HG03108 (cell line): ENCODE measurements around the gene TRIM17.
A peak's percentile ranks its signal among the peaks of the same experiment; 100 is the strongest.

Source experiments
- ATAC-seq: cut with Tn5 transposase; IDR thresholded peaks from one replicate; pipeline ENCODE4 v1.9.1; 2021; ENCODE audit warnings: moderate library complexity; ENCODE audit not compliant: unreplicated experiment

The TRIM17 gene

GRCh38 chr1:228420968-228421826 is 4.5 kb upstream of the TRIM17 start:
- ATAC-seq: no peak

GRCh38 chr1:228417483-228418203 is 982 bp upstream of the TRIM17 start:
- ATAC-seq: no peak

- ATAC-seq: no peak
These were observed 400 bp upstream of the TRIM17 start for GRCh38 chr1:228417061-228417460.

GRCh38 chr1:228415853-228416216 is 826 bp downstream of the TRIM17 start:
- no peak for ATAC-seq

- ATAC-seq: no peak
These were observed 1.4 kb downstream of the TRIM17 start for GRCh38 chr1:228415221-228415620.

GRCh38 chr1:228414511-228415211 is 2.0 kb downstream of the TRIM17 start:
- ATAC-seq: no peak

- ATAC-seq: no peak
These were observed 3.2 kb downstream of the TRIM17 start for GRCh38 chr1:228413241-228414010.

- no peak for ATAC-seq
These were observed 4.9 kb downstream of the TRIM17 start for GRCh38 chr1:228411548-228412430.

- no peak for ATAC-seq
These were observed 5.5 kb downstream of the TRIM17 start for GRCh38 chr1:228411121-228411520.

- ATAC-seq: no peak
These were observed 6.0 kb downstream of the TRIM17 start for GRCh38 chr1:228410671-228411070.

- no peak for ATAC-seq
These were observed 6.6 kb downstream of the TRIM17 start for GRCh38 chr1:228410015-228410414.

GRCh38 chr1:228408869-228409805 is 7.5 kb downstream of the TRIM17 start:
- ATAC-seq: no peak

- ATAC-seq: no peak
These were observed 8.4 kb downstream of the TRIM17 start for GRCh38 chr1:228408041-228408868.

GRCh38 chr1:228407106-228408040 is 9.3 kb downstream of the TRIM17 start:
- ATAC-seq: no peak

- peak; percentile 11 for ATAC-seq
These were observed 10.8 kb downstream of the TRIM17 start for GRCh38 chr1:228405979-228406228.

- ATAC-seq: no peak
These were observed 11.3 kb downstream of the TRIM17 start for GRCh38 chr1:228405200-228405978.
